ENCODE data around the gene TAS2R14.

DNA sequence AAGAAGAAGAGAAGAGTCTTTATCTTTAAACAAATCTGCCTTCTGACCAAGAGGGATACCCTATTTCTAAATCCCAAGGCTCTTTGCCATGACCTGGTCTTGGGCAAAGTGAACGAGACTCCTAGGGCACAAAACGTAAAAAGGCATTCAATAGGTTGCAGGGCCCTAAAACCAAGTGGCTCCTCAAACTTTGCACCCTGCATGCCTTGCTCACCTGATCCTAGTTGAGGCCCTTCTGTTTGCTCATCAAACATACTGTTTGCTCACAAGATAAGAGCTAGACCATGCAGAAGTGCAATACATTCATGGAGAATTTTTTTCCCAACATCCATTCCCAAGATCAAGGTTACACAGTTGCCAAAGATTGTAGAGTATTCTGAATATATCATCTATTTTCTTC, 47.1 kb downstream of the TAS2R14 start:
- TF ChIP-seq, protein P1, sequence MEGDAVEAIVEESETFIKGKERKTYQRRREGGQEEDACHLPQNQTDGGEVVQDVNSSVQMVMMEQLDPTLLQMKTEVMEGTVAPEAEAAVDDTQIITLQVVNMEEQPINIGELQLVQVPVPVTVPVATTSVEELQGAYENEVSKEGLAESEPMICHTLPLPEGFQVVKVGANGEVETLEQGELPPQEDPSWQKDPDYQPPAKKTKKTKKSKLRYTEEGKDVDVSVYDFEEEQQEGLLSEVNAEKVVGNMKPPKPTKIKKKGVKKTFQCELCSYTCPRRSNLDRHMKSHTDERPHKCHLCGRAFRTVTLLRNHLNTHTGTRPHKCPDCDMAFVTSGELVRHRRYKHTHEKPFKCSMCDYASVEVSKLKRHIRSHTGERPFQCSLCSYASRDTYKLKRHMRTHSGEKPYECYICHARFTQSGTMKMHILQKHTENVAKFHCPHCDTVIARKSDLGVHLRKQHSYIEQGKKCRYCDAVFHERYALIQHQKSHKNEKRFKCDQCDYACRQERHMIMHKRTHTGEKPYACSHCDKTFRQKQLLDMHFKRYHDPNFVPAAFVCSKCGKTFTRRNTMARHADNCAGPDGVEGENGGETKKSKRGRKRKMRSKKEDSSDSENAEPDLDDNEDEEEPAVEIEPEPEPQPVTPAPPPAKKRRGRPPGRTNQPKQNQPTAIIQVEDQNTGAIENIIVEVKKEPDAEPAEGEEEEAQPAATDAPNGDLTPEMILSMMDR (tag by site-specific recombination; IDR thresholded peaks at IDR 0.05) = no peak
- TF ChIP-seq ZEB2 (tag by site-specific recombination; IDR thresholded peaks at IDR 0.05) (no peak), ZNF596 (tag by site-specific recombination; IDR thresholded peaks at IDR 0.05) (no peak), BCL11B (tag by site-specific recombination; IDR thresholded peaks at IDR 0.05; ENCODE audit: low read depth) (no peak), SP2 (tag by site-specific recombination; IDR thresholded peaks at IDR 0.05) (no peak), TRIM28 (IDR thresholded peaks at IDR 0.05; ENCODE audit: borderline replicate concordance, low read length) (no peak), ZXDB (tag by site-specific recombination; IDR thresholded peaks at IDR 0.05) (no peak)
